ENCODE results near the gene ATP4A. TPM values are rescaled to one million over a fixed set of nuclear protein-coding genes. Genes with fewer than 3 reads are reported as not detected.

ATP4A gene
- total RNA-seq, 1 donor = not detected

DNA sequence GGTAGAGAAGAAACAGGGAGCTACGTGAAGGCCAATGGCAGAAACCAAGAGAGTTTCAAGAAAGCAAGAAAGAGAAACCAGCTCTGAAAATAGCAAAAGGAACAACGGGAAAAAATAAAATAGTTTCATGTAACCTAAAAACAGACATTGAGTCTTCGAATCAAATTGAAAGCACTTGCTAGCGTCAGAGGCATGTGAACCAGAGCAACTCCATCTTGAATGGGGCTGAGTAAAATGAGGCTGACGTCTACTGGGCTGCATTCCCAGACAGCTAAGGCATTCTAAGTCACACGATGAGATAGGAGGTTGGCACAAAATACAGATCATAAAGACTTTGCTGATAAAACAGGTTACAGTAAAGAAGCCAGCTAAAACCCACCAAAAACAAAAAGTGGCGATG is 15.2 kb upstream of the ATP4A start:
- Histone ChIP-seq H4K20me1 (ENCODE audit: insufficient read depth, low read length) (no peaks in the 10 kb centered on the region), H3K79me2 (ENCODE audit: insufficient read depth, low read length) (no peaks in the 10 kb centered on the region), H3K4me3 (ENCODE audit: insufficient read depth, low read length) (no peak overlapping the region), H3K4me1 (ENCODE audit: insufficient read depth, low read length) (no peaks in the 10 kb centered on the region), H3K36me3 (ENCODE audit: insufficient read depth, low read length) (no peaks in the 10 kb centered on the region), H2AFZ (ENCODE audit: low read length) (no peak overlapping the region), H3K27me3 (ENCODE audit: insufficient read depth, low read length) (no peaks in the 10 kb centered on the region), H3K4me2 (ENCODE audit: insufficient read depth, low read length) (no peak overlapping the region), H3K9me3 (ENCODE audit: low read depth, low read length) (peaks cover 4% of the 10 kb centered on the region), H3K27ac (ENCODE audit: low read depth, low read length) (no peak overlapping the region)
- TF ChIP-seq, protein P1, sequence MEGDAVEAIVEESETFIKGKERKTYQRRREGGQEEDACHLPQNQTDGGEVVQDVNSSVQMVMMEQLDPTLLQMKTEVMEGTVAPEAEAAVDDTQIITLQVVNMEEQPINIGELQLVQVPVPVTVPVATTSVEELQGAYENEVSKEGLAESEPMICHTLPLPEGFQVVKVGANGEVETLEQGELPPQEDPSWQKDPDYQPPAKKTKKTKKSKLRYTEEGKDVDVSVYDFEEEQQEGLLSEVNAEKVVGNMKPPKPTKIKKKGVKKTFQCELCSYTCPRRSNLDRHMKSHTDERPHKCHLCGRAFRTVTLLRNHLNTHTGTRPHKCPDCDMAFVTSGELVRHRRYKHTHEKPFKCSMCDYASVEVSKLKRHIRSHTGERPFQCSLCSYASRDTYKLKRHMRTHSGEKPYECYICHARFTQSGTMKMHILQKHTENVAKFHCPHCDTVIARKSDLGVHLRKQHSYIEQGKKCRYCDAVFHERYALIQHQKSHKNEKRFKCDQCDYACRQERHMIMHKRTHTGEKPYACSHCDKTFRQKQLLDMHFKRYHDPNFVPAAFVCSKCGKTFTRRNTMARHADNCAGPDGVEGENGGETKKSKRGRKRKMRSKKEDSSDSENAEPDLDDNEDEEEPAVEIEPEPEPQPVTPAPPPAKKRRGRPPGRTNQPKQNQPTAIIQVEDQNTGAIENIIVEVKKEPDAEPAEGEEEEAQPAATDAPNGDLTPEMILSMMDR (IDR thresholded peaks at IDR 0.05; ENCODE audit: extremely low read depth, low read depth, low read length) = no peak
- no peak for DNase-seq (ENCODE audit: insufficient read length, low spot score, missing footprints)

DNA sequence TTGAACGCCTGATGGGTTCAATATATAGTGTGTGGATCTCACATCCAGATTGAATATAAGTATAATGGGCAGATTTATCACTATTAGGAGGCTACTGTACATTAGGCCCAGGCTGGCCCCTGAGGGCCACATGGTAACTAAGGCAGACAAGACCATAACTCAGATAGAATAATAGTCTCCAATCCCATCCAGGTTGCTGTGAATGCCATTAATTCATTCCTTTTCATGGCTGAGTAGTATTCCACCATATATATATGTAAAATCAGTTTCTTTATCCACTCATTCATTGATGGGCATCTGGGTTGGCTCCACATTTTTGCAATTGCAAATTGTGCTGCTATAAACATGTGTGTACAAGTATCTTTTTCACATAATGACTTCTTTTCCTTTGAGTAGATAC is 14.5 kb upstream of the ATP4A start:
- Histone ChIP-seq H3K36me3 (ENCODE audit: insufficient read depth, low read length) (no peaks in the 10 kb centered on the region), H3K27ac (ENCODE audit: low read depth, low read length) (no peak overlapping the region), H4K20me1 (ENCODE audit: insufficient read depth, low read length) (no peaks in the 10 kb centered on the region), H3K4me3 (ENCODE audit: insufficient read depth, low read length) (no peak overlapping the region), H3K9me3 (ENCODE audit: low read depth, low read length) (peaks cover 4% of the 10 kb centered on the region), H3K4me1 (ENCODE audit: insufficient read depth, low read length) (no peaks in the 10 kb centered on the region), H2AFZ (ENCODE audit: low read length) (no peak overlapping the region), H3K4me2 (ENCODE audit: insufficient read depth, low read length) (no peak overlapping the region), H3K27me3 (ENCODE audit: insufficient read depth, low read length) (no peaks in the 10 kb centered on the region), H3K79me2 (ENCODE audit: insufficient read depth, low read length) (no peaks in the 10 kb centered on the region)
- TF ChIP-seq, protein P1 (IDR thresholded peaks at IDR 0.05; ENCODE audit: extremely low read depth, low read depth, low read length) = no peak
- no peak for DNase-seq (ENCODE audit: insufficient read length, low spot score, missing footprints)

- Histone ChIP-seq H3K4me2 (ENCODE audit: insufficient read depth, low read length) (no peak overlapping the region), H3K4me1 (ENCODE audit: insufficient read depth, low read length) (no peaks in the 10 kb centered on the region), H3K9me3 (ENCODE audit: low read depth, low read length) (peaks cover 4% of the 10 kb centered on the region), H4K20me1 (ENCODE audit: insufficient read depth, low read length) (no peaks in the 10 kb centered on the region), H3K4me3 (ENCODE audit: insufficient read depth, low read length) (no peak overlapping the region), H3K36me3 (ENCODE audit: insufficient read depth, low read length) (no peaks in the 10 kb centered on the region), H2AFZ (ENCODE audit: low read length) (no peak overlapping the region), H3K79me2 (ENCODE audit: insufficient read depth, low read length) (no peaks in the 10 kb centered on the region), H3K27me3 (ENCODE audit: insufficient read depth, low read length) (peaks cover 6% of the 10 kb centered on the region), H3K27ac (ENCODE audit: low read depth, low read length) (no peak overlapping the region)
- TF ChIP-seq, protein P1 (IDR thresholded peaks at IDR 0.05; ENCODE audit: extremely low read depth, low read depth, low read length) = no peak
- no peak for DNase-seq (ENCODE audit: insufficient read length, low spot score, missing footprints)
These were observed 8.0 kb upstream of the ATP4A start for GRCh38 chr19:35571406-35571965.

GRCh38 chr19:35569281-35569781 is 5.9 kb upstream of the ATP4A start:
- no peaks in the 10 kb centered on the region for H3K9me3 ChIP-seq (ENCODE audit: low read depth, low read length)
- H3K4me1 ChIP-seq (ENCODE audit: insufficient read depth, low read length) = no peaks in the 10 kb centered on the region
- no peak overlapping the region for H3K4me3 ChIP-seq (ENCODE audit: insufficient read depth, low read length)
- no peaks in the 10 kb centered on the region for H4K20me1 ChIP-seq (ENCODE audit: insufficient read depth, low read length)
- TF ChIP-seq, protein P1 (IDR thresholded peaks at IDR 0.05; ENCODE audit: extremely low read depth, low read depth, low read length) = no peak
- peaks cover 8% of the 10 kb centered on the region for H3K27me3 ChIP-seq (ENCODE audit: insufficient read depth, low read length)
- no peaks in the 10 kb centered on the region for H3K36me3 ChIP-seq (ENCODE audit: insufficient read depth, low read length)
- H3K27ac ChIP-seq (ENCODE audit: low read depth, low read length) = no peak overlapping the region
- no peak for DNase-seq (ENCODE audit: insufficient read length, low spot score, missing footprints)
- H2AFZ ChIP-seq (ENCODE audit: low read length) = no peak overlapping the region
- no peaks in the 10 kb centered on the region for H3K79me2 ChIP-seq (ENCODE audit: insufficient read depth, low read length)
- no peak overlapping the region for H3K4me2 ChIP-seq (ENCODE audit: insufficient read depth, low read length)

Data from osteoblast (primary cell).